Non-pigmented ciliary epithelial cell (primary cell): ENCODE measurements around the gene EFCAB11.

Experiments
- DNase-seq: peaks from one replicate; pipeline ENCODE4 v3.0.0-alpha.2; 2010; ENCODE audit warnings: low read depth

EFCAB11 gene

GRCh38 chr14:89954070-89955021, at the start of gene EFCAB11:
TSS of gene EFCAB11 (minus strand) at chr14:89954730. CDS start at chr14:89954660, 70 bp downstream.
- peak; percentile 92 for DNase-seq

- no peak for DNase-seq
Measured at GRCh38 chr14:90003526-90004307, 49.2 kb upstream of the EFCAB11 start.

GRCh38 chr14:90000935-90001334, 46.4 kb upstream of the EFCAB11 start:
- DNase-seq = no peak

- DNase-seq = no peak
Measured at GRCh38 chr14:89996963-89997362, 42.4 kb upstream of the EFCAB11 start.

GRCh38 chr14:89992273-89992672, 37.7 kb upstream of the EFCAB11 start:
- no peak for DNase-seq

GRCh38 chr14:89990623-89991275, 36.2 kb upstream of the EFCAB11 start:
- DNase-seq = no peak

- DNase-seq = no peak
Measured at GRCh38 chr14:89990218-89990617, 35.7 kb upstream of the EFCAB11 start.

- no peak for DNase-seq
Measured at GRCh38 chr14:89988787-89989186, 34.3 kb upstream of the EFCAB11 start.

- no peak for DNase-seq
Measured at GRCh38 chr14:89987161-89987475, 32.6 kb upstream of the EFCAB11 start.

- no peak for DNase-seq
Measured at GRCh38 chr14:89986462-89987160, 32.1 kb upstream of the EFCAB11 start.

GRCh38 chr14:89983375-89983774, 28.8 kb upstream of the EFCAB11 start:
- no peak for DNase-seq

- DNase-seq = no peak
Measured at GRCh38 chr14:89978656-89979055, 24.1 kb upstream of the EFCAB11 start.

GRCh38 chr14:89977668-89978067, 23.1 kb upstream of the EFCAB11 start:
- no peak for DNase-seq

GRCh38 chr14:89973234-89973823, 18.8 kb upstream of the EFCAB11 start:
- DNase-seq = peak; percentile 41

GRCh38 chr14:89965839-89966238, 11.3 kb upstream of the EFCAB11 start:
- no peak for DNase-seq

- no peak for DNase-seq
Measured at GRCh38 chr14:89963288-89963978, 8.9 kb upstream of the EFCAB11 start.

- no peak for DNase-seq
Measured at GRCh38 chr14:89960914-89961313, 6.4 kb upstream of the EFCAB11 start.

GRCh38 chr14:89959853-89960445, 5.4 kb upstream of the EFCAB11 start:
- no peak for DNase-seq

GRCh38 chr14:89958966-89959365, 4.4 kb upstream of the EFCAB11 start:
- no peak for DNase-seq

GRCh38 chr14:89957791-89958190, 3.3 kb upstream of the EFCAB11 start:
- no peak for DNase-seq

- DNase-seq = no peak
Measured at GRCh38 chr14:89957376-89957775, 2.8 kb upstream of the EFCAB11 start.
